ENCODE data around the gene NCOA6. TPM values are rescaled to one million over a fixed set of nuclear protein-coding genes. Genes with fewer than 3 reads are reported as not detected.

Gene NCOA6
- total and polyA plus RNA-seq, 8 donors = 11.1 to 19.3 (median 12.3) TPM

- ATAC-seq (no peak), DNase-seq (no peak), FAIRE-seq (no peak)
- intact Hi-C loops (cut with DNase I) = no loop called here
- H3K9me3 ChIP-seq = no peaks in the 10 kb centered on the region
- H3K36me3 ChIP-seq = no peaks in the 10 kb centered on the region
- no peaks in the 10 kb centered on the region for H3K27me3 ChIP-seq
- H3K4me3 ChIP-seq = no peak overlapping the region
- no peak for TF ChIP-seq CTCF (IDR thresholded peaks at IDR 0.05)
- no peak overlapping the region for H3K27ac ChIP-seq
- WGBS, 2 donors = 97 to 100% methylated on average over 1 of the region's 1 CpG
- H3K4me1 ChIP-seq = no peaks in the 10 kb centered on the region
These were observed 156.4 kb downstream of the NCOA6 start for GRCh38 chr20:34669094-34669493.

Other genes with a start within 250 kb of the NCOA6 start
- gene PIGU, start 148.6 kb downstream of the NCOA6 start, total RNA-seq = 10 to 100 TPM in 1 of 6 donors, 1 to 10 TPM in 5; 4.1 to 11.3 (median 7.7) TPM
- gene PIGU, start 148.6 kb downstream of the NCOA6 start, polyA plus RNA-seq = 10 to 100 TPM; 12.2 to 20.4 TPM
- gene TP53INP2, start 121.3 kb downstream of the NCOA6 start, total RNA-seq = 1 to 10 TPM; 3.8 to 7.1 (median 4.6) TPM
- gene TP53INP2, start 121.3 kb downstream of the NCOA6 start, polyA plus RNA-seq = 1 to 10 TPM; 4.8 to 7.9 TPM
- gene GGT7, start 47.2 kb upstream of the NCOA6 start, total RNA-seq = 10 to 100 TPM; 12.1 to 23.7 (median 13.9) TPM
- gene GGT7, start 47.2 kb upstream of the NCOA6 start, polyA plus RNA-seq = 10 to 100 TPM; 24.1 to 30.3 TPM
- 10 to 100 TPM; 12.2 to 24.3 (median 19.4) TPM for gene ACSS2, start 51.0 kb upstream of the NCOA6 start, total RNA-seq
- gene ACSS2, start 51.0 kb upstream of the NCOA6 start, polyA plus RNA-seq = 10 to 100 TPM; 29.8 to 42.5 TPM
- 10 to 100 TPM in 4 of 6 donors, 1 to 10 TPM in 2; 6.7 to 17.9 (median 10.7) TPM for gene GSS, start 130.2 kb upstream of the NCOA6 start, total RNA-seq
- 10 to 100 TPM; 28.7 to 32.2 TPM for gene GSS, start 130.2 kb upstream of the NCOA6 start, polyA plus RNA-seq
- under 1 TPM; 0.09 to 0.72 (median 0.27) TPM for gene MYH7B, start 130.2 kb upstream of the NCOA6 start, total RNA-seq
- gene MYH7B, start 130.2 kb upstream of the NCOA6 start, polyA plus RNA-seq = 1 to 10 TPM; 1.9 to 2.3 TPM

Data from pancreas (tissue), 10 donors.